Measurements from ENCODE around the gene PF4V1.

Gene PF4V1

GRCh38 chr4:73902817-73903547, 49.9 kb downstream of the PF4V1 start:
- H3K4me3 ChIP-seq (replicated peaks; ENCODE audit: low read depth, low read length): no peak overlapping the region
- no peaks in the 10 kb centered on the region for H3K27me3 ChIP-seq (replicated peaks; ENCODE audit: control insufficient read depth, insufficient read depth, low read length)
- H3K36me3 ChIP-seq (ENCODE audit: control insufficient read depth, insufficient read depth, low read length): no peaks in the 10 kb centered on the region
- no peak for TF ChIP-seq CTCF (IDR thresholded peaks at IDR 0.05; ENCODE audit: insufficient read depth, low read length, poor library complexity, severe bottlenecking)
- no peak for DNase-seq (ENCODE audit: extremely low read depth, insufficient read length)
